ENCODE measurements around the gene SMAD6. TPM values are rescaled to one million over a fixed set of nuclear protein-coding genes. Genes with fewer than 3 reads are reported as not detected.

SMAD6 gene
- total RNA-seq, 1 donor, result 31.8 TPM

DNA sequence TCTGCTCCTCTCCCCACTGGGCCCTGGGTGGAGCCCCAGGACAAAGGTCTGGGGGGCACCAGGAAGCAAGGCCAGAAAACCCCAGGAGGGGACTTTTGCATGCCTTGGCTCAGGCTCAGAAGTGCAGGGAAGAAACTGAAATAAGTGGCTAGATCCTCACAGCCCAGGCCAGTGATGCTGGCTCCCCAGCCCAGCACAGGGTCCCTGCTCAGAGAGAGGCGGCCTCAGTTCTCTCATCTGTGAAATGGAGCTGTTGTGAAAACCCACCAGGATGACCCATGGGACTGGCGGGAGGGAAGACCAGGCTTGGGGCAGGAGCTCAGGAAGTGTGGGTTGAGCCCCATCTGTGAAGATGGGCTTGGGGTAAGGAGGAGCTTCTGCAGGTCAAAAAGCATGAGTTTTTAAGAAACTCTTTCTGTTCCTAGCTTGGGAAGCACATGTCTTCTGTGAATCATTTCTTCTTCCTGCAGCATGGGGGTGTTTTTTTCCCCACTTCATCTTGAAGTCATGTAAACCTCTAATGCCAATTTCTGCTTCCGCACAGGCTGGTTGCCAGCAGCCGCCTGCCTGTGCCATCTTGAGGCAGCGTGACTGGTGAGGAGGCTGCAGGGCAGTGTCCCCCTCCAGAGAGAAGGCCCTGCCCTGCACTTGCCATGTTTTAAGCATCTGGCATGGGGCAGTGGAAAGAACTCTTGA is 118.6 kb downstream of the SMAD6 start:
- TF ChIP-seq, protein P1, sequence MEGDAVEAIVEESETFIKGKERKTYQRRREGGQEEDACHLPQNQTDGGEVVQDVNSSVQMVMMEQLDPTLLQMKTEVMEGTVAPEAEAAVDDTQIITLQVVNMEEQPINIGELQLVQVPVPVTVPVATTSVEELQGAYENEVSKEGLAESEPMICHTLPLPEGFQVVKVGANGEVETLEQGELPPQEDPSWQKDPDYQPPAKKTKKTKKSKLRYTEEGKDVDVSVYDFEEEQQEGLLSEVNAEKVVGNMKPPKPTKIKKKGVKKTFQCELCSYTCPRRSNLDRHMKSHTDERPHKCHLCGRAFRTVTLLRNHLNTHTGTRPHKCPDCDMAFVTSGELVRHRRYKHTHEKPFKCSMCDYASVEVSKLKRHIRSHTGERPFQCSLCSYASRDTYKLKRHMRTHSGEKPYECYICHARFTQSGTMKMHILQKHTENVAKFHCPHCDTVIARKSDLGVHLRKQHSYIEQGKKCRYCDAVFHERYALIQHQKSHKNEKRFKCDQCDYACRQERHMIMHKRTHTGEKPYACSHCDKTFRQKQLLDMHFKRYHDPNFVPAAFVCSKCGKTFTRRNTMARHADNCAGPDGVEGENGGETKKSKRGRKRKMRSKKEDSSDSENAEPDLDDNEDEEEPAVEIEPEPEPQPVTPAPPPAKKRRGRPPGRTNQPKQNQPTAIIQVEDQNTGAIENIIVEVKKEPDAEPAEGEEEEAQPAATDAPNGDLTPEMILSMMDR (IDR thresholded peaks at IDR 0.05; ENCODE audit: extremely low read depth, low read depth, low read length), result no peak
- Histone ChIP-seq H3K79me2 (ENCODE audit: insufficient read depth, low read length) (no peaks in the 10 kb centered on the region), H3K4me3 (ENCODE audit: insufficient read depth, low read length) (no peak overlapping the region), H2AFZ (ENCODE audit: low read length) (no peak overlapping the region), H3K27me3 (ENCODE audit: insufficient read depth, low read length) (no peaks in the 10 kb centered on the region), H3K4me1 (ENCODE audit: insufficient read depth, low read length) (peaks cover 33% of the 10 kb centered on the region), H4K20me1 (ENCODE audit: insufficient read depth, low read length) (no peaks in the 10 kb centered on the region), H3K4me2 (ENCODE audit: insufficient read depth, low read length) (no peak overlapping the region), H3K27ac (ENCODE audit: low read depth, low read length) (no peak overlapping the region), H3K9me3 (ENCODE audit: low read depth, low read length) (no peaks in the 10 kb centered on the region), H3K36me3 (ENCODE audit: insufficient read depth, low read length) (no peaks in the 10 kb centered on the region)
- no peak for DNase-seq (ENCODE audit: insufficient read length, low spot score, missing footprints)

DNA sequence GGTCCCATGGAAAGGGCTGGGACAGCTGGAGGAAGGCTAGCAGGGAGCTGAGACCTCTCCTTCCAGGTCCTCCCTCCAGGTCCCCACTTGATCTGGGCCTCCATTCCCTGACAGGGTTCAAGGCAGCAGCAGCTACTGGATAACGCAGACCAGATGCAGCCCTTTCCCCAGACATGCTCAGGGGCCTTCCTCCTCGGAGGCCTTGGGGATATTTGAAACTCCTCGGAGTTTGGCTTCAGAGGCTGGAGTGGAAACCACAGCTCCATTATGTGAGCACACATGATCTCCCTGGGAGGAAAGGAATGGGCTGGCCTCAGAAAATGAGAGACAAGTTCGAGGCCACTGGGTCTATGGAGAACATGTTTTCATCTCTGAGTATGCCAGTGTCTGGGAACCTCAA is 119.3 kb downstream of the SMAD6 start:
- TF ChIP-seq, protein P1 (IDR thresholded peaks at IDR 0.05; ENCODE audit: extremely low read depth, low read depth, low read length), result no peak
- Histone ChIP-seq H4K20me1 (ENCODE audit: insufficient read depth, low read length) (no peaks in the 10 kb centered on the region), H3K4me3 (ENCODE audit: insufficient read depth, low read length) (no peak overlapping the region), H3K4me2 (ENCODE audit: insufficient read depth, low read length) (no peak overlapping the region), H3K27me3 (ENCODE audit: insufficient read depth, low read length) (no peaks in the 10 kb centered on the region), H3K9me3 (ENCODE audit: low read depth, low read length) (no peaks in the 10 kb centered on the region), H3K36me3 (ENCODE audit: insufficient read depth, low read length) (no peaks in the 10 kb centered on the region), H3K4me1 (ENCODE audit: insufficient read depth, low read length) (peaks cover 26% of the 10 kb centered on the region), H3K79me2 (ENCODE audit: insufficient read depth, low read length) (no peaks in the 10 kb centered on the region), H3K27ac (ENCODE audit: low read depth, low read length) (no peak overlapping the region), H2AFZ (ENCODE audit: low read length) (peak overlapping the region; percentile 32)
- no peak for DNase-seq (ENCODE audit: insufficient read length, low spot score, missing footprints)

DNA sequence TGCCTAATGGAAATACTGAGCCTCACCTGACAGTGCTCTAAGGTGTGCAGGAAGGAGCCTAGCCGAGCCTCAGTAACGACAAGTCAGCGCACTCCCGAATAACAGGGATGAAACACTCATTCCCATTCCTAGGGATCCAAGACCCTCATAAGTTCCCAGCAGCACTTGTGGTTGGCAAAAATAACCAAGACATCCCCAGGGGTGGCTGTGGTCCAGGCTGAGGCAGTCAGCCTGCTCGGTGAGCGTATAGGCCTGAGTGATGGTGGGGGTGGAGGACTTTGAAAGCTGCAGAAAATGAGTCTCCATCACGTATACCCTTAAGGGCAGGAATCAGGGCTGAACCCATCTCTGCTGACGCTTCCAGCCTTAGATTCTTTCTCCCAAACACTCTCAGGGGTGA is 120.1 kb downstream of the SMAD6 start:
- H3K27ac ChIP-seq (ENCODE audit: low read depth, low read length), result peak overlapping the region; percentile 13
- peak; percentile 46 for DNase-seq (ENCODE audit: insufficient read length, low spot score, missing footprints)
- TF ChIP-seq, protein P1 (IDR thresholded peaks at IDR 0.05; ENCODE audit: extremely low read depth, low read depth, low read length), result no peak
- H3K79me2 ChIP-seq (ENCODE audit: insufficient read depth, low read length), result no peaks in the 10 kb centered on the region
- H3K27me3 ChIP-seq (ENCODE audit: insufficient read depth, low read length), result no peaks in the 10 kb centered on the region
- H3K4me1 ChIP-seq (ENCODE audit: insufficient read depth, low read length), result peaks cover 22% of the 10 kb centered on the region
- H3K4me2 ChIP-seq (ENCODE audit: insufficient read depth, low read length), result no peak overlapping the region
- no peaks in the 10 kb centered on the region for H3K36me3 ChIP-seq (ENCODE audit: insufficient read depth, low read length)
- peak overlapping the region; percentile 57 for H2AFZ ChIP-seq (ENCODE audit: low read length)
- H3K4me3 ChIP-seq (ENCODE audit: insufficient read depth, low read length), result no peak overlapping the region
- no peaks in the 10 kb centered on the region for H4K20me1 ChIP-seq (ENCODE audit: insufficient read depth, low read length)
- no peaks in the 10 kb centered on the region for H3K9me3 ChIP-seq (ENCODE audit: low read depth, low read length)

DNA sequence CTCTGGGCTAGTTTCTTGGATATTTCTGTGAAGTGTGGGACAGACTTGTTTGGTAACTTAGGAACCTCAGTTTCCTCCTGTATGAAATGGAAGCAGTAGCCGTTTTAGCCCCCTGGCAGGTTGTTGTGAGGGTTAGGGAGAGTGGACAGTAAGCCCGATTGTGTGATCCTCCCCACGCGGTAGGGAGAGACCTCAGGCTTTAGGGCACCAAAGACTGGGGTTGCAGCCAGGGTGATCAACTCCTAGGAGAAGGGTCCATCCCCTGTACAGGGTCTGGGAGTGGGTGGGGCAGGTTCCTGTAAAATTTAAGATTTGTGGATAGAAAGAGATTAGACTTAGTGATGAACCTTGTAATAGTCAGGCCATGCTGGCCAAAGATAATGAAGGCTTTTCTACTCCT is 120.5 kb downstream of the SMAD6 start:
- no peaks in the 10 kb centered on the region for H3K79me2 ChIP-seq (ENCODE audit: insufficient read depth, low read length)
- H2AFZ ChIP-seq (ENCODE audit: low read length), result peak overlapping the region; percentile 57
- no peaks in the 10 kb centered on the region for H3K9me3 ChIP-seq (ENCODE audit: low read depth, low read length)
- no peaks in the 10 kb centered on the region for H3K27me3 ChIP-seq (ENCODE audit: insufficient read depth, low read length)
- H3K4me2 ChIP-seq (ENCODE audit: insufficient read depth, low read length), result no peak overlapping the region
- H3K4me3 ChIP-seq (ENCODE audit: insufficient read depth, low read length), result no peak overlapping the region
- TF ChIP-seq, protein P1 (IDR thresholded peaks at IDR 0.05; ENCODE audit: extremely low read depth, low read depth, low read length), result no peak
- no peaks in the 10 kb centered on the region for H4K20me1 ChIP-seq (ENCODE audit: insufficient read depth, low read length)
- H3K36me3 ChIP-seq (ENCODE audit: insufficient read depth, low read length), result no peaks in the 10 kb centered on the region
- DNase-seq (ENCODE audit: insufficient read length, low spot score, missing footprints), result no peak
- peak overlapping the region; percentile 13 for H3K27ac ChIP-seq (ENCODE audit: low read depth, low read length)
- peaks cover 22% of the 10 kb centered on the region for H3K4me1 ChIP-seq (ENCODE audit: insufficient read depth, low read length)

Measured in osteoblast (primary cell).